GM18499 (cell line): ENCODE data around the gene DMAP1.

Experiments
- ATAC-seq: cut with Tn5 transposase; IDR thresholded peaks from one replicate; pipeline ENCODE4 v1.9.1; 2021; ENCODE audit warnings: moderate number of reproducible peaks; ENCODE audit not compliant: insufficient read depth, unreplicated experiment

The DMAP1 gene

GRCh38 chr1:44227211-44227610 lies 13.9 kb downstream of the DMAP1 start:
- no peak for ATAC-seq

DNA sequence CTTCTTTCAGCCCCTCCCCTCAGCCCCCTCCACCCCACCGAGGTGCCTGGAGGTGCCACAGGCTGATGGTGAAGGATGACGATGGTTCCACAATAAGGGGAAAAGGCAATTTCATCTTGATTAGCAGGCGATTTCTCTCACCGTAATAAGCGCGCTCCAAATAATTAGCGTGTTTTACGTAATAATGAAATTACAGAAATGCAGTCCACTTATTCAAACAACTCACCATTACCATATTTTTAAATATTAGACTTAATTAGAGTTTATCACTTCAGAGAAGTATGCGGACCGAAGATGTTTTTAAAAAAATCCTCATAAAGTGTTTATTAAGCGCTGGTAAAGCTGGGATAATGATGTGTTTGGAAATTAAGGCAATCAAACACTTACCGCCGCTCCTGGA lies 14.9 kb downstream of the DMAP1 start:
- no peak for ATAC-seq

DNA sequence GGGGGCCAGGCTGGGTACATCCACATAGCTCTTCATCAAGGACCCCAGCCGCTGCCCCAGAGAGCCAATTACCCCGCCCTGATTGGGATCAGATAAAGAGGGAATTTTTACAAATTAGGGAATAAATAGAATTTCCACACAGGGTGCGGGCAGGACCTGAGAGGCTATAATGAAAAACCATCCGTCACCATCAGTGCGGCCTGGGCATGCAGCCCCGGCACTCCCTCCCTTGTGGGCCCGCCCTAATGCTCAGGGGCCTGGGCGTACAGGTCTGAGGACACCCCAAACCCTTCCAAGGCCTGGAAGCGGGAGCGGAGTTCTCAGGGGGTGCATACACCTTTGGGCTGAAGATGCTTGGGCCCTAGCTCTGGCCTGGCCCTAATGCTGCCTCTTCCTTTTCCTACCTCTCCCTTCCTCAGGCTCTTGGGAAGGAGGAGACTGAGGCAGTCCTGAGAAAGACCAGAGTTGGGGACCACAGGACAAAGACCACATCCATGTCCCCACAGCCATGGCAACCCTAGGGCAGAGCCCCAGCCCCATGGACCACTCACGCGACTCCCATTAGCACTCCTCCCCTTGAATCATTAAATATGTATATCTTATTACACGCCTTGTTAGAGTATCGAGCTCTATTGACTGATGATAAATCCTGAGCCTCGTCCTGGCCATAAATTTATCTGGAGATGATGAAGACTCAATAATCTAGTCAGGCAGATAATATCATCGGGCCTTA lies 16.3 kb downstream of the DMAP1 start:
- no peak for ATAC-seq

DNA sequence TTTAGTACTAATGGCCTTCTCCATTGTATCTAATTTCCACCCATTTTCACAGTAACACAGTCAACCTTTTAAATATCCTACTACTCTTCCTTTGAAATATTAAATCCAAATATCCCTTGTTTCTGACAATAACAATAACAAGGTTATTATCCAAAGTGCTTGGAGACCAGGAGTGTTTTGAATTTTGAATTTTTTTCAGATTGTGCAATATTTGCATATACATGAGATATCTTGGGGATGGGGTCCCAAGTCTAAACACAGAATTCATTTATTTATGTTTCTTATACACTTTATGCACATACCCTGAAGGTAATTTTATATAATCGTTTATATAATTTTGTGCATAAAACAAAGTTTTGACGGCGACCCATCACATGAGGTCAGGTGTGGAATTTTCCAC lies 17.5 kb downstream of the DMAP1 start:
- no peak for ATAC-seq

GRCh38 chr1:44233593-44233992 lies 20.3 kb downstream of the DMAP1 start:
- no peak for ATAC-seq

DNA sequence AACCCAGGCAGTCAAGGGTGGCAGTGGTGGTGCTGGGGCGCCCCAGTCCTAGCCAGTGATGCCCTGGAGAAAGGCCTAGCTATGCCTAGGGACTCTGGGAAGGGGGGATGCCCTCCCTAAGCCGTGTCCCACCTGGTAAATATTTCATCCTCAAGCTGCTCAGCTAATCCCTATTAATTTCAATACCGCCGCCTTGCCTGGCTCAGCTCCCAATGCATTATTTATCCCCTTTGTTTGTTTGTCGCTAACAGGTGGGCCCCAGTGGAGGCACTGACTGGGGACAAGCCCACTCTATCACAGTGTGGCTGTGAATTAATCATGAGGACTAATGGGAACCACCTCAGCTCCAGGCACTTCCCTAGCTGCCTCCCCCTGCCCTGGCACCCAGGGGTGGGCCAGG lies 22.5 kb downstream of the DMAP1 start:
- no peak for ATAC-seq

DNA sequence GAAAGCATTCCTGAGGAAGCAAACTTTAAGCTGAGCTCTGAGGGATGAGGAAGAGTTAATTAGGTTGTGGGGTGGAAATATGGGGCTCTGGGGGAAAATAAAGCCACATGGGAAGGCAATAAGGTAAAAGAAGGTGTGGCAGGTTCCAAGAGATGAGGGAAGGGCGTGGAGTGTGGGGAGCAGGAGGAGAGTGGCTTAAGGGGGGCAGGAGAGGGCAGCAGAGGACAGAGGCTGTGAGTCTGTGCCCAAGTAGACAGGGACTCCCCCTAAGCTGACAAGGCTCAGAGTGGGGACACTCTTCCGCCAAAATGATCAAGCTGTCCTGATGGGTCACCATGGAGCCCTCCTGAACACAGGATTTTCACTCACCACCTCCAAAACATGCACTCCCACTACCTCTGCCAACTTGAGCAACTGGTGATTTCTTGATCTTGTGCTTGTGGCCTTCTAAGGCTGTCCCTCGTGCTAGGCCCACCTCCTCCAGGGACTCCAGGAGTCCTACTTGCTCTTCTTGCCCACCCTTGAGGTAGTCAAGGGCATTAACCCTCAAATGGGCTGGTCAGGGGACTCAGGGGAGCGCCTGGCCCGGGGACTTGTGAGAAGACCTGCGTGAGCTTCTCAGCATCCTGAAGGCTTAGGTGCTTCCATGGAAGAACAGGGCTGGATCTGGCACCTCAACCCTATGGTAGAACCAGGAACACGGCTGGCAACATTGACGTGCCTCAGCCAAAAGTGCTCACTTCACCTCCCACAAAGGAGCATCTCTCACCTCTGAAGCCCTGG lies 23.4 kb downstream of the DMAP1 start:
- ATAC-seq, result no peak

GRCh38 chr1:44237721-44238457 lies 24.6 kb downstream of the DMAP1 start:
- ATAC-seq, result no peak

- ATAC-seq, result no peak
Observed at GRCh38 chr1:44238660-44239059, 25.4 kb downstream of the DMAP1 start.

DNA sequence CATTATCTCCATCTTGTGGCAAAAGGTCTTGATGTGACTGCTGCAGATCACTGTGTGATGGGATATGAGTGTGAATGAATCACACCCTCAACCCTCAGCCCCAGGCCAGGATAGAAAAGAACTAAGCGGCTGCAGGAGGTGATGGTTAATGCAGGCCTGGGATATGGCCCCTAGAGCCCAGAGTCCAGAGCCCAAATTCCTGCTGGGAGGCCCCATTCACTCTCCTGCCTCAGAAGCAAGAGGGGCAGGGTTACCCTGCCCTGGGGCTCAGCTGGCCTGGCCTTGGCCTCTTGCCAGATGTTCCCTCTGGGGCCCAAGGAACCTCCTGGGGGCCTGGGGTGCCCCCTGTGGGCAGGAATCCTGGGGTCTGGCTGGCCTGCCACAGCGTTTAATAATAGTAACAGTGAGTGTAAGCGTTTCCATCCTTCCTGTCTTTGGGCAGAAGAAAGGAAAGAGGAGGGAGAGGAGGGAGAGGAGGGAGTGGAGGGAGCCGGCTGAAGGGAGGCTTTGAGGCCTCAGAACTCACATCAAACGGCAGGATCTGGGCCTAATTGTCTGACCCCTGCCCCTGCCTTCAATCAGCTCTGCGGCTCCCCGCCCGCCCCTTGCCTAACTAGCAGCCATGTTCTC lies 26.2 kb downstream of the DMAP1 start:
- no peak for ATAC-seq

GRCh38 chr1:44239961-44240371 lies 26.7 kb downstream of the DMAP1 start:
- no peak for ATAC-seq

GRCh38 chr1:44240802-44241671 lies 27.8 kb downstream of the DMAP1 start:
- no peak for ATAC-seq

GRCh38 chr1:44242746-44243145 lies 29.5 kb downstream of the DMAP1 start:
- no peak for ATAC-seq

GRCh38 chr1:44243782-44244495 lies 30.7 kb downstream of the DMAP1 start:
- ATAC-seq, result no peak

DNA sequence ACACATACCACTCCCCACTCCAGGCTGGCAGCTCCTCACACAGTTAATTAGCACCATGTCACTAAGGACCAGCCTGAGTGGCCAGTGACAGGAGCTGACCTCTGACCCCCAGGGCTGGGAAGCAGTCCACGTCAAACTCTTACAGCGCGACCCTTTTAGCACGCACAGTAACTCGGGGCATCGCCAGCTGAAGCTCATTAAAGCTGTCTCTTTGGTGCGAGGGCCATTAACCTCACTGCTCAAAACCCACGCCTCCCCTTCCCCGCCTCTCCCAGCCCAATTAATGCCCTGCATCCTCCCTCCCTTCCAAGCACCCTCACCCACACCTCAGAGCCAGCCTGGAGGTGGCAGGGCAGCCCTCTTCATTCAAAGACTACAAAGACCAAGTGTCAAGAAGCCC lies 31.7 kb downstream of the DMAP1 start:
- ATAC-seq, result no peak

- no peak for ATAC-seq
Observed at GRCh38 chr1:44246806-44247205, 33.5 kb downstream of the DMAP1 start.

GRCh38 chr1:44249543-44249942 lies 36.3 kb downstream of the DMAP1 start:
- ATAC-seq, result no peak

GRCh38 chr1:44250068-44250781 lies 37.0 kb downstream of the DMAP1 start:
- no peak for ATAC-seq

- ATAC-seq, result no peak
Observed at GRCh38 chr1:44251486-44251885, 38.2 kb downstream of the DMAP1 start.
